Measurements from ENCODE around the gene ITIH2.

ITIH2 gene

DNA sequence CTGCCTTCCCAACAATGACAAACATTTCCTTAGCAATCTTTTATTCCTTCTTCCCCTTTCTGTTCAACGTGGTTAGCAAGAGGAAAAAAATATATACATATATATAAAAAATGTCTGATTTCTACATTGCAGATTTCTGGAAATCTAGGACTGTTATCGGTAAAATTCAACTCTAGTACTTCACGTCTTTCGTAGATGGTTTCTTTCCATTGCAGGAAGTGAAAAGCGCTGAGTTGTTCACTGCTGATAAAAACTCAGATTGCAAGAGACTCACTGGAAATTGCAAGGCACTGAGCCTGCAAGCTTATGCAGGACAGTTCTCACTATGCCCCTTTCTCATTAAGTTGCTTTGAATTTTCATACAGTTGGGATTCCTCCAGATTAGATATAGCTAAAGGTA lies 60.8 kb downstream of the ITIH2 start:
- TF ChIP-seq, protein P1, sequence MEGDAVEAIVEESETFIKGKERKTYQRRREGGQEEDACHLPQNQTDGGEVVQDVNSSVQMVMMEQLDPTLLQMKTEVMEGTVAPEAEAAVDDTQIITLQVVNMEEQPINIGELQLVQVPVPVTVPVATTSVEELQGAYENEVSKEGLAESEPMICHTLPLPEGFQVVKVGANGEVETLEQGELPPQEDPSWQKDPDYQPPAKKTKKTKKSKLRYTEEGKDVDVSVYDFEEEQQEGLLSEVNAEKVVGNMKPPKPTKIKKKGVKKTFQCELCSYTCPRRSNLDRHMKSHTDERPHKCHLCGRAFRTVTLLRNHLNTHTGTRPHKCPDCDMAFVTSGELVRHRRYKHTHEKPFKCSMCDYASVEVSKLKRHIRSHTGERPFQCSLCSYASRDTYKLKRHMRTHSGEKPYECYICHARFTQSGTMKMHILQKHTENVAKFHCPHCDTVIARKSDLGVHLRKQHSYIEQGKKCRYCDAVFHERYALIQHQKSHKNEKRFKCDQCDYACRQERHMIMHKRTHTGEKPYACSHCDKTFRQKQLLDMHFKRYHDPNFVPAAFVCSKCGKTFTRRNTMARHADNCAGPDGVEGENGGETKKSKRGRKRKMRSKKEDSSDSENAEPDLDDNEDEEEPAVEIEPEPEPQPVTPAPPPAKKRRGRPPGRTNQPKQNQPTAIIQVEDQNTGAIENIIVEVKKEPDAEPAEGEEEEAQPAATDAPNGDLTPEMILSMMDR (IDR thresholded peaks at IDR 0.05; ENCODE audit: insufficient read depth, low read length, poor library complexity, severe bottlenecking) = no peak
- H3K9me2 ChIP-seq (replicated peaks; ENCODE audit: insufficient read depth, low read length) = no peaks in the 10 kb centered on the region
- no peak overlapping the region for H2AFZ ChIP-seq (ENCODE audit: low read depth, low read length, severe bottlenecking)
- no peak overlapping the region for H3K27ac ChIP-seq (ENCODE audit: low read depth, low read length)
- H3K4me2 ChIP-seq (ENCODE audit: low read depth, low read length, poor library complexity, severe bottlenecking) = no peak overlapping the region
- H3K27me3 ChIP-seq (ENCODE audit: low read length) = no peaks in the 10 kb centered on the region
- H3K79me2 ChIP-seq (ENCODE audit: insufficient read depth, low read length) = no peaks in the 10 kb centered on the region
- H3K4me3 ChIP-seq (ENCODE audit: insufficient read depth, low read length, poor library complexity, severe bottlenecking) = no peak overlapping the region
- H3F3A ChIP-seq (ENCODE audit: insufficient read depth) = no peaks in the 10 kb centered on the region
- no peaks in the 10 kb centered on the region for H4K20me1 ChIP-seq (ENCODE audit: low read depth, low read length)
- no peak overlapping the region for H3K9ac ChIP-seq (ENCODE audit: low read length)
- peaks cover 32% of the 10 kb centered on the region; the same call in 1 of the 2 replicates for H3K36me3 ChIP-seq (ENCODE audit: low read length)
- no peaks in the 10 kb centered on the region for H3K9me3 ChIP-seq (ENCODE audit: insufficient read depth, low read length)

DNA sequence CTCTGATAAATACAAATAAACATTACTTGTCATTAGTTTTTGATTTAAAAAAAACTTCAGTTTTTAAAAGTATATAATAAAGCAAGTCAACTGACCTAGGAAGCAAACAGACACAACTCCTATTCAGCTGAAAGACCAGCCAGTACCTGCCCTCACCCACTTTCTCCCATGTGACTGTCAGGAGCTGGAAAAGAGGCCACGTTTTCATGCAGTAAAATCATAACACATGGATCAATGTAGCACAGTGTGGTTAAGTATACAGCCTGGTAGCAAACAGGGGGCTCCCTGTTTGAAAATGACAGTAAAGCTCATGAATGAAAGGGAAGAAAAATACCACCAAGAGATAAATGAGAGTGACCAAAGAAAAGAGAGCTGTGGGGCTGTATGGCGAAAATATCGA lies 63.1 kb downstream of the ITIH2 start:
- Histone ChIP-seq H3K79me2 (ENCODE audit: insufficient read depth, low read length) (no peaks in the 10 kb centered on the region), H3K27me3 (ENCODE audit: low read length) (no peaks in the 10 kb centered on the region), H3K27ac (ENCODE audit: low read depth, low read length) (no peak overlapping the region), H3K9ac (ENCODE audit: low read length) (no peak overlapping the region), H2AFZ (ENCODE audit: low read depth, low read length, severe bottlenecking) (no peak overlapping the region), H4K20me1 (ENCODE audit: low read depth, low read length) (no peaks in the 10 kb centered on the region), H3K4me3 (ENCODE audit: insufficient read depth, low read length, poor library complexity, severe bottlenecking) (no peak overlapping the region), H3F3A (ENCODE audit: insufficient read depth) (no peaks in the 10 kb centered on the region), H3K36me3 (ENCODE audit: low read length) (peaks cover 15% of the 10 kb centered on the region; the same call in 1 of the 2 replicates), H3K9me2 (replicated peaks; ENCODE audit: insufficient read depth, low read length) (no peaks in the 10 kb centered on the region), H3K4me2 (ENCODE audit: low read depth, low read length, poor library complexity, severe bottlenecking) (no peak overlapping the region), H3K9me3 (ENCODE audit: insufficient read depth, low read length) (no peaks in the 10 kb centered on the region)
- TF ChIP-seq EZH2phosphoT487 (conservative IDR thresholded peaks at IDR 0.05; ENCODE audit: low read length) = no peak
- TF ChIP-seq, protein P1 (IDR thresholded peaks at IDR 0.05; ENCODE audit: insufficient read depth, low read length, poor library complexity, severe bottlenecking) = no peak

DNA sequence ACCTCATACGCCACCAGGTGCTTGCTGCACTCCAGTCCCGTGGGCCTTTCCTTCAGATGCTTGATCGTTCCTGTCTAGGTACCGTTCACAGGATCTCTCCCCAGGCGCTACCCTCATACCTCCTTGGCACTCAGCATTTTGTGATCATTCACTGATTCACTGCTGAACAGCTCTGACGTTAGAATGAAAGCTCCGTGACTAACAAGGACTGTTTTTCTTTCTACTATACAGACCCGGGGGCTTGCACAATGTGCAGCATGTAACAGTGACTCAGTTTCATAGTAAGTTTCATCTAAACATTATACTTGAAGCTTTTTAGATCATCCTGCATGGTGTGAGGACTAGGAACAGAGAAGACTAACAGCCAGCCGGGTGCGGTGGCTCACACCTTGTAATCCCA lies 64.1 kb downstream of the ITIH2 start:
- H3K9ac ChIP-seq (ENCODE audit: low read length) = no peak overlapping the region
- no peaks in the 10 kb centered on the region for H3K79me2 ChIP-seq (ENCODE audit: insufficient read depth, low read length)
- H3K27ac ChIP-seq (ENCODE audit: low read depth, low read length) = no peak overlapping the region
- no peaks in the 10 kb centered on the region for H3K9me3 ChIP-seq (ENCODE audit: insufficient read depth, low read length)
- no peaks in the 10 kb centered on the region for H3K9me2 ChIP-seq (replicated peaks; ENCODE audit: insufficient read depth, low read length)
- no peak for TF ChIP-seq EZH2phosphoT487 (conservative IDR thresholded peaks at IDR 0.05; ENCODE audit: low read length)
- TF ChIP-seq, protein P1 (IDR thresholded peaks at IDR 0.05; ENCODE audit: insufficient read depth, low read length, poor library complexity, severe bottlenecking) = no peak
- no peak overlapping the region for H2AFZ ChIP-seq (ENCODE audit: low read depth, low read length, severe bottlenecking)
- H3K4me2 ChIP-seq (ENCODE audit: low read depth, low read length, poor library complexity, severe bottlenecking) = no peak overlapping the region
- no peak overlapping the region for H3K4me3 ChIP-seq (ENCODE audit: insufficient read depth, low read length, poor library complexity, severe bottlenecking)
- no peaks in the 10 kb centered on the region for H3F3A ChIP-seq (ENCODE audit: insufficient read depth)
- no peaks in the 10 kb centered on the region for H3K27me3 ChIP-seq (ENCODE audit: low read length)
- 0 out of 2 replicates have a peak, but pooled peaks cover 12% of the 10 kb centered on the region for H3K36me3 ChIP-seq (ENCODE audit: low read length)
- no peaks in the 10 kb centered on the region for H4K20me1 ChIP-seq (ENCODE audit: low read depth, low read length)
